Measurements from ENCODE around the gene OBP2A. TPM values are rescaled to one million over a fixed set of nuclear protein-coding genes. Genes with fewer than 3 reads are reported as not detected.
"Not testable (repeated sequence)": the region's sequence is repeated elsewhere in the genome, so short reads cannot be mapped to it uniquely, and the experiment has no call there.

OBP2A gene
- total RNA-seq, 4 donors from 2014 or later, result not detected

- no peak overlapping the region for H3K27ac ChIP-seq
- intact Hi-C loops (cut with DNase I; ENCODE audit: low total_unique reads) (no loop called here), in situ Hi-C loops (cut with MboI; ENCODE audit: low pct_ligation_motif_present in 1 of 4, low pct_unique_long_range_greater_than_20kb in 1 of 4, low sequenced_read_pairs in 3 of 4) (no loop called here)
- WGBS, 2 donors (ENCODE audit: low coverage in 1 of 2), result 79% methylated on average over 10 of the region's 11 CpGs; no CpG with 5 or more reads in 1 of the 2 donors
- H3K4me1 ChIP-seq, result no peaks in the 10 kb centered on the region
- no peaks in the 10 kb centered on the region for H3K9me3 ChIP-seq
- H3K36me3 ChIP-seq, result no peaks in the 10 kb centered on the region
- H3K4me3 ChIP-seq, result no peak overlapping the region
- no peak for TF ChIP-seq POLR2AphosphoS5 (IDR thresholded peaks at IDR 0.05)
- no peak for TF ChIP-seq CTCF (IDR thresholded peaks at IDR 0.05)
- no peak for TF ChIP-seq POLR2A (IDR thresholded peaks at IDR 0.05)
- TF ChIP-seq EP300 (IDR thresholded peaks at IDR 0.05; ENCODE audit: low read depth), result no peak
- peaks cover 4% of the 10 kb centered on the region for H3K27me3 ChIP-seq
- no peak for DNase-seq
Measured at GRCh38 chr9:135526089-135526729, 19.7 kb upstream of the OBP2A start.

GRCh38 chr9:135526730-135527571, 19.0 kb upstream of the OBP2A start:
- H3K36me3 ChIP-seq, result no peaks in the 10 kb centered on the region
- no peak overlapping the region for H3K27ac ChIP-seq
- no peaks in the 10 kb centered on the region for H3K4me1 ChIP-seq
- no peaks in the 10 kb centered on the region for H3K9me3 ChIP-seq
- in situ Hi-C loops (cut with MboI; ENCODE audit: low pct_ligation_motif_present in 1 of 4, low pct_unique_long_range_greater_than_20kb in 1 of 4, low sequenced_read_pairs in 3 of 4), result no loop called here
- intact Hi-C loops (cut with DNase I; ENCODE audit: low total_unique reads), result no loop called here
- TF ChIP-seq CTCF (IDR thresholded peaks at IDR 0.05), result no peak
- TF ChIP-seq POLR2A (IDR thresholded peaks at IDR 0.05), result no peak
- TF ChIP-seq POLR2AphosphoS5 (IDR thresholded peaks at IDR 0.05), result no peak
- TF ChIP-seq EP300 (IDR thresholded peaks at IDR 0.05; ENCODE audit: low read depth), result no peak
- no peak for DNase-seq
- H3K27me3 ChIP-seq, result peaks cover 4% of the 10 kb centered on the region
- no peak overlapping the region for H3K4me3 ChIP-seq
- 63 to 65% methylated on average over 4 to 26 of the region's 30 CpGs for WGBS, 2 donors (ENCODE audit: low coverage in 1 of 2)

- H3K27ac ChIP-seq; in situ Hi-C loops (cut with MboI; ENCODE audit: low pct_ligation_motif_present in 1 of 4, low pct_unique_long_range_greater_than_20kb in 1 of 4, low sequenced_read_pairs in 3 of 4); H3K36me3 ChIP-seq; H3K9me3 ChIP-seq; H3K4me3 ChIP-seq; intact Hi-C loops (cut with DNase I; ENCODE audit: low total_unique reads); DNase-seq; H3K27me3 ChIP-seq; H3K4me1 ChIP-seq: not testable (repeated sequence)
- WGBS, 2 donors (ENCODE audit: low coverage in 1 of 2), result 91 to 100% methylated on average over 3 to 10 of the region's 10 CpGs
Measured at GRCh38 chr9:135528842-135529435, 17.0 kb upstream of the OBP2A start.

GRCh38 chr9:135530146-135530545, 15.8 kb upstream of the OBP2A start:
- 55 to 84% methylated on average over 5 of the region's 5 CpGs for WGBS, 2 donors (ENCODE audit: low coverage in 1 of 2)
- H3K27me3 ChIP-seq, result no peaks in the 10 kb centered on the region
- H3K9me3 ChIP-seq, result no peaks in the 10 kb centered on the region
- no peak overlapping the region for H3K4me3 ChIP-seq
- TF ChIP-seq CTCF (IDR thresholded peaks at IDR 0.05), result no peak
- TF ChIP-seq POLR2A (IDR thresholded peaks at IDR 0.05), result no peak
- TF ChIP-seq POLR2AphosphoS5 (IDR thresholded peaks at IDR 0.05), result no peak
- no peak for TF ChIP-seq EP300 (IDR thresholded peaks at IDR 0.05; ENCODE audit: low read depth)
- no peak for DNase-seq
- H3K27ac ChIP-seq, result no peak overlapping the region
- no peaks in the 10 kb centered on the region for H3K36me3 ChIP-seq
- no peaks in the 10 kb centered on the region for H3K4me1 ChIP-seq
- intact Hi-C loops (cut with DNase I; ENCODE audit: low total_unique reads) (no loop called here), in situ Hi-C loops (cut with MboI; ENCODE audit: low pct_ligation_motif_present in 1 of 4, low pct_unique_long_range_greater_than_20kb in 1 of 4, low sequenced_read_pairs in 3 of 4) (no loop called here)

Measured in transverse colon (tissue), 4 donors.